Activated CD4-positive, alpha-beta T cell treated with anti-CD3 and anti-CD28 coated beads, Interleukin-10, Interleukin-2, amounts not matched to agents 100 ng/mL and 50 ng/mL, durations not matched to agents 16 hours and 8 hours (primary cell): Measurements from ENCODE around the gene USP34.
A peak's percentile ranks its signal among the peaks of the same experiment; 100 is the strongest.
"Not testable (repeated sequence)": the region's sequence is repeated elsewhere in the genome, so short reads cannot be mapped to it uniquely, and the experiment has no call there.

Experiments used
- DNase-seq: peaks from one replicate; pipeline ENCODE4 v3.0.0-alpha.2; 2020

The USP34 gene

GRCh38 chr2:61233581-61233980 is 237.3 kb downstream of the USP34 start:
- DNase-seq, result peak; percentile 63

- no peak for DNase-seq
Measured at GRCh38 chr2:61229936-61230335, 241.0 kb downstream of the USP34 start.

- no peak for DNase-seq
Measured at GRCh38 chr2:61222567-61222966, 248.3 kb downstream of the USP34 start.

GRCh38 chr2:61221819-61222218 is 249.1 kb downstream of the USP34 start:
- no peak for DNase-seq

GRCh38 chr2:61220768-61221167 is 250.1 kb downstream of the USP34 start:
- DNase-seq, result peak; percentile 5

GRCh38 chr2:61218817-61219170 is 252.1 kb downstream of the USP34 start:
- no peak for DNase-seq

- no peak for DNase-seq
Measured at GRCh38 chr2:61218076-61218816, 252.6 kb downstream of the USP34 start.

GRCh38 chr2:61214171-61214570 is 256.7 kb downstream of the USP34 start:
- no peak for DNase-seq

GRCh38 chr2:61210332-61210981 is 260.4 kb downstream of the USP34 start:
- DNase-seq, result no peak

- DNase-seq, result no peak
Measured at GRCh38 chr2:61205132-61205531, 265.8 kb downstream of the USP34 start.

- DNase-seq, result no peak
Measured at GRCh38 chr2:61196671-61197070, 274.2 kb downstream of the USP34 start.

- DNase-seq, result not testable (repeated sequence)
Measured at GRCh38 chr2:61194646-61195045, 276.2 kb downstream of the USP34 start.

- no peak for DNase-seq
Measured at GRCh38 chr2:61193670-61194561, 277.0 kb downstream of the USP34 start.

GRCh38 chr2:61187085-61187484 is 283.8 kb downstream of the USP34 start:
- no peak for DNase-seq

- DNase-seq, result no peak
Measured at GRCh38 chr2:61185231-61185728, 285.6 kb downstream of the USP34 start.

- no peak for DNase-seq
Measured at GRCh38 chr2:61184263-61184662, 286.6 kb downstream of the USP34 start.

GRCh38 chr2:61183795-61184194 is 287.1 kb downstream of the USP34 start:
- DNase-seq, result no peak

- DNase-seq, result no peak
Measured at GRCh38 chr2:61182059-61182383, 288.9 kb downstream of the USP34 start.

- no peak for DNase-seq
Measured at GRCh38 chr2:61181382-61182058, 289.4 kb downstream of the USP34 start.

GRCh38 chr2:61180686-61181085 is 290.2 kb downstream of the USP34 start:
- no peak for DNase-seq

GRCh38 chr2:61179701-61180639 is 290.9 kb downstream of the USP34 start:
- no peak for DNase-seq
